ENCODE results near the gene COPG2.

DNA sequence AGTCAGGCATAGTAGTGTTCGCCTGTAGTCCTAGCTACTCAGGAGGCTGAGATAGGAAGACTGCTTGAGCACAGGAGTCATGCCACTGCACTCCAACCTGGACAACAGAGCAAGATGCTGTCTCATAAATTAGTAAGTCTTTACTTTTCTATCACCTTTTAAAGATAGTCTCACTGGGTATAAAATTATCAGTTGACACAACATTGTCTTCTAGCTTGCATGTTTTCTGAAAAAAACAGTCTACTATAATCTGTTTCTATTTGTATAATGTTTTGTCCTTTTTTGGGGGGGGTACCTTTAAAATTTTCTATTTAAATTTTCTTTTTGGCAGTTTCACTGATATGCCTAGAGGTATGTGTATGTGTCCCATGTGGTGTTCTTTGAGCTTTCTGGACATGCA, 39.6 kb downstream of the COPG2 start:
- TF ChIP-seq BRCA1 (IDR thresholded peaks at IDR 0.05; ENCODE audit: low read depth, low read length) (no peak), EP300 (IDR thresholded peaks at IDR 0.05; ENCODE audit: borderline replicate concordance in 1 of 2, low read depth in 2 of 2, low read length in 2 of 2) (no peak), POLR2AphosphoS5 (IDR thresholded peaks at IDR 0.05; ENCODE audit: low read depth, low read length) (no peak), POLR2A (IDR thresholded peaks at IDR 0.05; ENCODE audit: control extremely low read depth in 1 of 2, low read depth in 2 of 2, low read length in 2 of 2) (no peak), JUN (IDR thresholded peaks at IDR 0.05; ENCODE audit: low read depth, low read length) (no peak)

Measured in H1 (cell line).